Measurements from ENCODE around the gene TEKT1.
A peak's percentile ranks its signal among the peaks of the same experiment; 100 is the strongest.
"Not testable (repeated sequence)": the region's sequence is repeated elsewhere in the genome, so short reads cannot be mapped to it uniquely, and the experiment has no call there.

The TEKT1 gene

DNA sequence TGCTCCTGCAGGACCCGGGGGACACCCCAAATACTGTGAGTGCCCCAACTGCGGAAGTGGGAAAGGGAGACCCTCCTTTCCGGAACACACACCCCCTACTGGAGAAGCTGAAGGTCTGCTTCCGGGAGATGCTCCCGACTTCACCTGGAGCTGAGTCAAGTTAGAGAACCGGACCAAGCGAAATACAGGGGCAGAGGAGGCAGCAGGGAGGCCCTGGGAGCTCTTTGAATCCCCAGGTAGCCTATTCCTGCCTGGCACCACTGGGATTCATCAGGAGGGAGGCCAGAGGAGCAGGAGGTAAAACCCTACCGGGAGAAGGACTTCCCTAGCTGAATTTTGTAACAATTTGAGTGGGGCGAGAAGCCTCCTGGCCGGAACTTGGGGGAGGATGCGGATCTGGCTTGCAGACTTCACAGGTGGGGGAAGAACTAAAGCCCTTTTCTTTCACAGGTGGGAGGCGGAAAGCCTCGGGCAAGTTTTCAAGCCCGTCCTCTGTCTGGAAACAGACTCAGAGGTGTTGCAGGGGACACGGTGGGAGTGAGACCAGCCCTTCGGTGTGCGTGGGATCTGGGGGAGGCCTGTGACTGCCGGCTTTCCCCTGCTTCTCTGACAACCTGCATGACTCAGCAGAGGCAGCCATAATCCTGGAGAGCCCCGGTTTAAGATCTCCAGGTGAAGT is 22.4 kb upstream of the TEKT1 start (continued):
- TF ChIP-seq, protein P1, sequence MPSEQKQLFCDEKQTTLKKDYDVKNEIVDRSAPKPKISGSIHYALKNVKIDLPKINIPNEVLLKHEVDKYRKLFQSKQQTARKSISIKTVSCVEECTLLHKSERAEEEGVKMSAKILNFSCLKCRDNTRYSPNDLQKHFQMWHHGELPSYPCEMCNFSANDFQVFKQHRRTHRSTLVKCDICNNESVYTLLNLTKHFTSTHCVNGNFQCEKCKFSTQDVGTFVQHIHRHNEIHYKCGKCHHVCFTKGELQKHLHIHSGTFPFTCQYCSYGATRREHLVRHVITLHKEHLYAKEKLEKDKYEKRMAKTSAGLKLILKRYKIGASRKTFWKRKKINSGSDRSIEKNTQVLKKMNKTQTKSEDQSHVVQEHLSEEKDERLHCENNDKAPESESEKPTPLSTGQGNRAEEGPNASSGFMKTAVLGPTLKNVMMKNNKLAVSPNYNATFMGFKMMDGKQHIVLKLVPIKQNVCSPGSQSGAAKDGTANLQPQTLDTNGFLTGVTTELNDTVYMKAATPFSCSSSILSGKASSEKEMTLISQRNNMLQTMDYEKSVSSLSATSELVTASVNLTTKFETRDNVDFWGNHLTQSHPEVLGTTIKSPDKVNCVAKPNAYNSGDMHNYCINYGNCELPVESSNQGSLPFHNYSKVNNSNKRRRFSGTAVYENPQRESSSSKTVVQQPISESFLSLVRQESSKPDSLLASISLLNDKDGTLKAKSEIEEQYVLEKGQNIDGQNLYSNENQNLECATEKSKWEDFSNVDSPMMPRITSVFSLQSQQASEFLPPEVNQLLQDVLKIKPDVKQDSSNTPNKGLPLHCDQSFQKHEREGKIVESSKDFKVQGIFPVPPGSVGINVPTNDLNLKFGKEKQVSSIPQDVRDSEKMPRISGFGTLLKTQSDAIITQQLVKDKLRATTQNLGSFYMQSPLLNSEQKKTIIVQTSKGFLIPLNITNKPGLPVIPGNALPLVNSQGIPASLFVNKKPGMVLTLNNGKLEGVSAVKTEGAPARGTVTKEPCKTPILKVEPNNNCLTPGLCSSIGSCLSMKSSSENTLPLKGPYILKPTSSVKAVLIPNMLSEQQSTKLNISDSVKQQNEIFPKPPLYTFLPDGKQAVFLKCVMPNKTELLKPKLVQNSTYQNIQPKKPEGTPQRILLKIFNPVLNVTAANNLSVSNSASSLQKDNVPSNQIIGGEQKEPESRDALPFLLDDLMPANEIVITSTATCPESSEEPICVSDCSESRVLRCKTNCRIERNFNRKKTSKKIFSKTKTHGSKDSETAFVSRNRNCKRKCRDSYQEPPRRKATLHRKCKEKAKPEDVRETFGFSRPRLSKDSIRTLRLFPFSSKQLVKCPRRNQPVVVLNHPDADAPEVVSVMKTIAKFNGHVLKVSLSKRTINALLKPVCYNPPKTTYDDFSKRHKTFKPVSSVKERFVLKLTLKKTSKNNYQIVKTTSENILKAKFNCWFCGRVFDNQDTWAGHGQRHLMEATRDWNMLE (tag by site-specific recombination; conservative IDR thresholded peaks at IDR 0.05; ENCODE audit: low read depth), result peak; percentile 88
- TF ChIP-seq ZBTB6 (tag by site-specific recombination; IDR thresholded peaks at IDR 0.05) (0 out of 2 replicates have a peak, but pooled peaks have one; percentile 5), ZBTB20 (tag by site-specific recombination; IDR thresholded peaks at IDR 0.05) (peak; percentile 62), ZNF223 (tag by site-specific recombination; IDR thresholded peaks at IDR 0.05) (no peak), ATF2 (tag by site-specific recombination; IDR thresholded peaks at IDR 0.05; ENCODE audit: low read depth) (no peak), ZNF561 (tag by site-specific recombination; IDR thresholded peaks at IDR 0.05; ENCODE audit: borderline replicate concordance) (0 out of 2 replicates have a peak, but pooled peaks have one; percentile 29)
- TF ChIP-seq, protein P2, sequence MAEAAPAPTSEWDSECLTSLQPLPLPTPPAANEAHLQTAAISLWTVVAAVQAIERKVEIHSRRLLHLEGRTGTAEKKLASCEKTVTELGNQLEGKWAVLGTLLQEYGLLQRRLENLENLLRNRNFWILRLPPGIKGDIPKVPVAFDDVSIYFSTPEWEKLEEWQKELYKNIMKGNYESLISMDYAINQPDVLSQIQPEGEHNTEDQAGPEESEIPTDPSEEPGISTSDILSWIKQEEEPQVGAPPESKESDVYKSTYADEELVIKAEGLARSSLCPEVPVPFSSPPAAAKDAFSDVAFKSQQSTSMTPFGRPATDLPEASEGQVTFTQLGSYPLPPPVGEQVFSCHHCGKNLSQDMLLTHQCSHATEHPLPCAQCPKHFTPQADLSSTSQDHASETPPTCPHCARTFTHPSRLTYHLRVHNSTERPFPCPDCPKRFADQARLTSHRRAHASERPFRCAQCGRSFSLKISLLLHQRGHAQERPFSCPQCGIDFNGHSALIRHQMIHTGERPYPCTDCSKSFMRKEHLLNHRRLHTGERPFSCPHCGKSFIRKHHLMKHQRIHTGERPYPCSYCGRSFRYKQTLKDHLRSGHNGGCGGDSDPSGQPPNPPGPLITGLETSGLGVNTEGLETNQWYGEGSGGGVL (tag by site-specific recombination; IDR thresholded peaks at IDR 0.05), result peak; percentile 67
- TF ChIP-seq, protein P3, sequence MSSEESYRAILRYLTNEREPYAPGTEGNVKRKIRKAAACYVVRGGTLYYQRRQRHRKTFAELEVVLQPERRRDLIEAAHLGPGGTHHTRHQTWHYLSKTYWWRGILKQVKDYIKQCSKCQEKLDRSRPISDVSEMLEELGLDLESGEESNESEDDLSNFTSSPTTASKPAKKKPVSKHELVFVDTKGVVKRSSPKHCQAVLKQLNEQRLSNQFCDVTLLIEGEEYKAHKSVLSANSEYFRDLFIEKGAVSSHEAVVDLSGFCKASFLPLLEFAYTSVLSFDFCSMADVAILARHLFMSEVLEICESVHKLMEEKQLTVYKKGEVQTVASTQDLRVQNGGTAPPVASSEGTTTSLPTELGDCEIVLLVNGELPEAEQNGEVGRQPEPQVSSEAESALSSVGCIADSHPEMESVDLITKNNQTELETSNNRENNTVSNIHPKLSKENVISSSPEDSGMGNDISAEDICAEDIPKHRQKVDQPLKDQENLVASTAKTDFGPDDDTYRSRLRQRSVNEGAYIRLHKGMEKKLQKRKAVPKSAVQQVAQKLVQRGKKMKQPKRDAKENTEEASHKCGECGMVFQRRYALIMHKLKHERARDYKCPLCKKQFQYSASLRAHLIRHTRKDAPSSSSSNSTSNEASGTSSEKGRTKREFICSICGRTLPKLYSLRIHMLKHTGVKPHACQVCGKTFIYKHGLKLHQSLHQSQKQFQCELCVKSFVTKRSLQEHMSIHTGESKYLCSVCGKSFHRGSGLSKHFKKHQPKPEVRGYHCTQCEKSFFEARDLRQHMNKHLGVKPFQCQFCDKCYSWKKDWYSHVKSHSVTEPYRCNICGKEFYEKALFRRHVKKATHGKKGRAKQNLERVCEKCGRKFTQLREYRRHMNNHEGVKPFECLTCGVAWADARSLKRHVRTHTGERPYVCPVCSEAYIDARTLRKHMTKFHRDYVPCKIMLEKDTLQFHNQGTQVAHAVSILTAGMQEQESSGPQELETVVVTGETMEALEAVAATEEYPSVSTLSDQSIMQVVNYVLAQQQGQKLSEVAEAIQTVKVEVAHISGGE (tag by site-specific recombination; conservative IDR thresholded peaks at IDR 0.05; ENCODE audit: low read depth), result peak; percentile 85

DNA sequence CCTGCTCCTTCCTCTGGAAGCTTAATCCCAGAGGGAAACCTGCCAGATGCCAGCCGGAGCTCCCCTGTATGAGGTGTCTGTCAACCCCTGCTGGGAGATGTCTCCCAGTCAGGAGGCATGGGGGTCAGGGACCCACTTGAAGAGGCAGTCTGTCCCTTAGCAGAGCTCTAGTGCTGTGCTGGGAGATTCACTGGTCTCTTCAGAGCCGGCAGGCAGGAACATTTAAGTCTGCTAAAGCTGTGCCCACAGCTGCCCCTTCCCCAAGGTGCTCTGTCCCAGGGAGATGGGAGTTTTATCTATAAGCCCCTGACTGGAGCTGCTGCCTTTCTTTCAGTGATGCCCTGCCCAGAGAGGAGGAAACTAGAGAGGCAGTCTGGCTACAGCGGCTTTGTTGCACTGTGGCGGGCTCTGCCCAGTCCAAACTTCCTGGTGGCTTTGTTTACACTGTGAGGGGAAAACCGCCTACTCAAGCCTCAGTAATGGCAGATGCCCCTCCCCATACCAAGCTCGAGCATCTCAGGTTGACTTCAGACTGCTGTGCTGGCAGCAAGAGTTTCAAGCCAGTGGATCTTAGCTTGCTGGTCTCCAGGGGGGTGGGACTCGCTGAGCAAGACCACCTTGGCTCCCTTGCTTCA is 17.1 kb upstream of the TEKT1 start:
- H3K4me1 ChIP-seq (ENCODE audit: control insufficient read depth, insufficient read depth, low read length); H3K27ac ChIP-seq (ENCODE audit: extremely low read depth, low read depth, low read length); H3K9me3 ChIP-seq (ENCODE audit: control insufficient read depth, insufficient read depth, low read depth, low read length); POLR2A ChIA-PET; H3K4me3 ChIP-seq (ENCODE audit: low read depth, low read length); H3K36me3 ChIP-seq (ENCODE audit: control insufficient read depth in 2 of 2, insufficient read depth in 1 of 2, low read length in 2 of 2): not testable (repeated sequence)
- CTCF ChIA-PET, result interaction anchor here (0.6 to 2.9 kb wide), 5 partner anchors 62 to 182 kb away, joined by 3 to 12 read pairs (median 3); no protein-coding TSS in a partner anchor

GRCh38 chr17:6846138-6846537 is 14.6 kb upstream of the TEKT1 start:
- H3K4me3 ChIP-seq (ENCODE audit: low read depth, low read length); H3K4me1 ChIP-seq (ENCODE audit: control insufficient read depth, insufficient read depth, low read length); H3K9me3 ChIP-seq (ENCODE audit: control insufficient read depth, insufficient read depth, low read depth, low read length); H3K36me3 ChIP-seq (ENCODE audit: control insufficient read depth in 2 of 2, insufficient read depth in 1 of 2, low read length in 2 of 2); POLR2A ChIA-PET; H3K27ac ChIP-seq (ENCODE audit: extremely low read depth, low read depth, low read length): not testable (repeated sequence)
- CTCF ChIA-PET, result interaction anchor here (2.5 to 2.9 kb wide), 2 partner anchors 65 to 159 kb away, joined by 7 to 24 read pairs; no protein-coding TSS in a partner anchor

GRCh38 chr17:6844406-6844805 is 12.9 kb upstream of the TEKT1 start:
- H3K36me3 ChIP-seq (ENCODE audit: control insufficient read depth in 2 of 2, insufficient read depth in 1 of 2, low read length in 2 of 2); H3K4me3 ChIP-seq (ENCODE audit: low read depth, low read length); H3K27ac ChIP-seq (ENCODE audit: extremely low read depth, low read depth, low read length); H3K9me3 ChIP-seq (ENCODE audit: control insufficient read depth, insufficient read depth, low read depth, low read length); H3K4me1 ChIP-seq (ENCODE audit: control insufficient read depth, insufficient read depth, low read length): not testable (repeated sequence)
- POLR2A ChIA-PET, result interaction anchor here (1.4 kb wide), 1 partner anchor 9 kb away, joined by 8 read pairs; no protein-coding TSS in a partner anchor
- CTCF ChIA-PET, result interaction anchor here (0.5 to 4.3 kb wide), 28 partner anchors 7 to 180 kb away, joined by 3 to 169 read pairs (median 7); partner anchors contain the start of gene TEKT1

Data from HEK293 (cell line).